SH-SY5Y (cell line): Measurements from ENCODE around the gene PC.

ENCODE experiments used
- GATA2 ChIP-seq: IDR thresholded peaks from 2 replicates; pipeline ENCODE4 v1.6.1; 2011; ENCODE audit warnings: mild to moderate bottlenecking, low read depth, low read length
- GATA3 ChIP-seq: IDR thresholded peaks from 2 replicates; pipeline ENCODE4 v1.6.1; 2011; ENCODE audit warnings: low read depth, mild to moderate bottlenecking, low read length, moderate library complexity

PC gene

GRCh38 chr11:66834539-66834845 lies 123.7 kb downstream of the PC start:
- TF ChIP-seq GATA3: no peak
- no peak for TF ChIP-seq GATA2

GRCh38 chr11:66823700-66824099 lies 134.5 kb downstream of the PC start:
- no peak for TF ChIP-seq GATA2
- TF ChIP-seq GATA3: no peak

- no peak for TF ChIP-seq GATA2
- TF ChIP-seq GATA3: no peak
Observed at GRCh38 chr11:66820901-66821300, 137.3 kb downstream of the PC start.

GRCh38 chr11:66820381-66820780 lies 137.8 kb downstream of the PC start:
- TF ChIP-seq GATA3 (no peak), GATA2 (no peak)

GRCh38 chr11:66818231-66818955 lies 139.8 kb downstream of the PC start:
- TF ChIP-seq GATA2 (no peak), GATA3 (no peak)

- TF ChIP-seq GATA2: no peak
- TF ChIP-seq GATA3: no peak
Observed at GRCh38 chr11:66815646-66816045, 142.5 kb downstream of the PC start.

- TF ChIP-seq GATA2: no peak
- no peak for TF ChIP-seq GATA3
Observed at GRCh38 chr11:66814678-66815077, 143.5 kb downstream of the PC start.

- TF ChIP-seq GATA3 (no peak), GATA2 (no peak)
Observed at GRCh38 chr11:66810576-66811185, 147.5 kb downstream of the PC start.

- TF ChIP-seq GATA2 (no peak), GATA3 (no peak)
Observed at GRCh38 chr11:66809592-66809991, 148.6 kb downstream of the PC start.

- TF ChIP-seq GATA3 (no peak), GATA2 (no peak)
Observed at GRCh38 chr11:66800720-66801428, 157.3 kb downstream of the PC start.
